IMR-90 (cell line): ENCODE data around the gene DET1. TPM values are rescaled to one million over a fixed set of nuclear protein-coding genes. Genes with fewer than 3 reads are reported as not detected.

Experiments used
- ATAC-seq: fragments of 200-7000 bp; cut with Tn5 transposase; 2 replicates; pipeline ENCODE4 v1.9.1; 2020; ENCODE audit warnings: low read depth, mild to moderate bottlenecking, moderate library complexity
- BruUV-seq: library from RNA; stranded (reverse); fragments of 400-500 nt; replicated peaks from 2 replicates; lab custom pipeline; 2021; lab: Mats Ljungman, UMichigan
- CTCF ChIA-PET: fragments of 300-600 bp; formaldehyde crosslinking; extraction: SDS; loops from one replicate; lab custom pipeline; 2021; ENCODE audit warnings: antibody characterized with exemption; lab: Yijun Ruan, JAX
- POLR2A ChIA-PET: fragments of 300-600 bp; sonication (Branson Sonifier 250); formaldehyde crosslinking; loops from one replicate; lab custom pipeline; 2022; ENCODE audit warnings: antibody characterized with exemption; ENCODE audit not compliant: unreplicated experiment; lab: Charles Lee
- DNase-seq: peaks from one replicate; pipeline ENCODE4 v3.0.0; 2013
- H2AFZ ChIP-seq: replicated peaks from 2 replicates; pipeline ENCODE3; 2013; ENCODE audit warnings: low read length, mild to moderate bottlenecking; ENCODE audit not compliant: poor library complexity
- H2AK5ac ChIP-seq: 2 replicates; pipeline ENCODE4 v1.6.1; 2013; ENCODE audit warnings: low read depth, low read length, inconsistent platforms
- H2AK9ac ChIP-seq: replicated peaks from 2 replicates; pipeline ENCODE3; 2013; ENCODE audit warnings: mild to moderate bottlenecking, low read depth, low read length, moderate library complexity; ENCODE audit not compliant: poor library complexity
- H2BK120ac ChIP-seq: 2 replicates; pipeline ENCODE4 v1.6.1; 2013; ENCODE audit warnings: low read depth, low read length, inconsistent platforms
- H2BK15ac ChIP-seq: 3 replicates; pipeline ENCODE4 v1.6.1; 2013; ENCODE audit warnings: low read depth, low read length, inconsistent platforms
- H2BK20ac ChIP-seq: 2 replicates; pipeline ENCODE4 v1.6.1; 2013; ENCODE audit warnings: low read depth, mild to moderate bottlenecking, inconsistent platforms, low read length, moderate library complexity
- H2BK5ac ChIP-seq: 2 replicates; pipeline ENCODE4 v1.6.1; 2013; ENCODE audit warnings: mild to moderate bottlenecking, low read depth, low read length, inconsistent platforms; ENCODE audit not compliant: poor library complexity, severe bottlenecking
- H3K14ac ChIP-seq: replicated peaks from 2 replicates; pipeline ENCODE4 v1.6.1; 2013; ENCODE audit warnings: low read depth, low read length, inconsistent platforms
- H3K18ac ChIP-seq: 2 replicates; pipeline ENCODE4 v1.6.1; 2013; ENCODE audit warnings: low read depth, low read length, control low read depth
- H3K23ac ChIP-seq: 2 replicates; pipeline ENCODE4 v1.6.1; 2013; ENCODE audit warnings: low read depth, low read length, inconsistent platforms
- H3K27ac ChIP-seq: 2 replicates; pipeline ENCODE4 v1.5.1; 2013; ENCODE audit warnings: mild to moderate bottlenecking, control low read depth, low read length; ENCODE audit not compliant: insufficient read depth
- H3K27me3 ChIP-seq: 2 replicates; pipeline ENCODE4 v1.6.1; 2013; ENCODE audit warnings: low read length; ENCODE audit not compliant: control insufficient read depth, insufficient read depth
- H3K36me3 ChIP-seq: 2 replicates; pipeline ENCODE4 v1.6.1; 2013; ENCODE audit warnings: low read length, mixed read lengths; ENCODE audit not compliant: control insufficient read depth, insufficient read depth
- H3K4ac ChIP-seq: 2 replicates; pipeline ENCODE4 v1.6.1; 2013; ENCODE audit warnings: low read depth, low read length, inconsistent platforms
- H3K4me1 ChIP-seq: 2 replicates; pipeline ENCODE4 v1.6.1; 2013; ENCODE audit warnings: low read length, mixed read lengths; ENCODE audit not compliant: control insufficient read depth, insufficient read depth
- H3K4me2 ChIP-seq: 2 replicates; pipeline ENCODE4 v1.6.1; 2013; ENCODE audit warnings: low read depth, mild to moderate bottlenecking, control low read depth, low read length, moderate library complexity
- H3K4me3 ChIP-seq: 2 replicates; pipeline ENCODE4 v1.5.1; 2013; ENCODE audit warnings: low read depth, mild to moderate bottlenecking, control low read depth, low read length, moderate library complexity; ENCODE audit not compliant: insufficient read depth
- H3K56ac ChIP-seq: 2 replicates; pipeline ENCODE4 v1.6.1; 2013; ENCODE audit warnings: low read length, inconsistent platforms; ENCODE audit not compliant: insufficient read depth; ENCODE audit errors: extremely low read depth
- H3K79me1 ChIP-seq, 2 experiments: 2 replicates each; pipeline ENCODE4 v1.6.1; 2013; ENCODE audit warnings: low read length in 2 of 2, inconsistent platforms in 1 of 2, low read depth in 1 of 2
- H3K9ac ChIP-seq: 2 replicates; pipeline ENCODE4 v1.6.1; 2013; ENCODE audit warnings: low read depth, low read length, control low read depth
- H3K9me1 ChIP-seq: 2 replicates; pipeline ENCODE4 v1.6.1; 2013; ENCODE audit warnings: low read length, inconsistent platforms; ENCODE audit not compliant: insufficient read depth
- H3K9me3 ChIP-seq: 2 replicates; pipeline ENCODE4 v1.6.1; 2013; ENCODE audit warnings: low read length; ENCODE audit not compliant: control insufficient read depth, insufficient read depth
- H4K20me1 ChIP-seq: 2 replicates; pipeline ENCODE4 v1.6.1; 2013; ENCODE audit warnings: low read length, inconsistent platforms; ENCODE audit not compliant: insufficient read depth
- H4K5ac ChIP-seq: 2 replicates; pipeline ENCODE4 v1.6.1; 2013; ENCODE audit warnings: mild to moderate bottlenecking, low read depth, low read length, control low read depth
- H4K8ac ChIP-seq, 2 experiments: 2 replicates each; pipeline ENCODE4 v1.6.1; 2013; ENCODE audit warnings: low read depth in 2 of 2, low read length in 2 of 2, control low read depth in 1 of 2, inconsistent platforms in 1 of 2
- H4K91ac ChIP-seq: 2 replicates; pipeline ENCODE4 v1.6.1; 2013; ENCODE audit warnings: low read depth, low read length, inconsistent platforms; ENCODE audit not compliant: insufficient read depth
- BHLHE40 ChIP-seq: fragments of 150-350 bp; IDR thresholded peaks from 2 replicates; pipeline ENCODE4 v1.6.1; 2016; ENCODE audit warnings: mild to moderate bottlenecking, low read depth, low read length
- CEBPB ChIP-seq: IDR thresholded peaks from 2 replicates; pipeline ENCODE4 v1.6.1; 2012; ENCODE audit warnings: low read depth, low read length, improper control_type of control experiment
- CHD1 ChIP-seq: IDR thresholded peaks from 2 replicates; pipeline ENCODE4 v1.6.1; 2012; ENCODE audit warnings: low read depth, low read length, improper control_type of control experiment
- FOS ChIP-seq: fragments of 150-350 bp; IDR thresholded peaks from 2 replicates; pipeline ENCODE4 v1.6.1; 2016; ENCODE audit warnings: low read depth, low read length
- MAZ ChIP-seq: IDR thresholded peaks from 2 replicates; pipeline ENCODE4 v1.6.1; 2012; ENCODE audit warnings: low read depth, mild to moderate bottlenecking, low read length, improper control_type of control experiment, moderate library complexity, borderline replicate concordance
- MXI1 ChIP-seq: IDR thresholded peaks from 2 replicates; pipeline ENCODE4 v1.6.1; 2012; ENCODE audit warnings: low read depth, mild to moderate bottlenecking, low read length, moderate library complexity, borderline replicate concordance
- NFE2L2 ChIP-seq: fragments of 150-350 bp; IDR thresholded peaks from 2 replicates; pipeline ENCODE4 v1.6.1; 2016; ENCODE audit warnings: low read depth, mild to moderate bottlenecking, low read length
- POLR2A ChIP-seq: IDR thresholded peaks from 2 replicates; pipeline ENCODE4 v1.6.1; 2012; ENCODE audit warnings: mild to moderate bottlenecking, low read depth, low read length
- RCOR1 ChIP-seq: IDR thresholded peaks from 2 replicates; pipeline ENCODE4 v1.6.1; 2012; ENCODE audit warnings: mild to moderate bottlenecking, low read length, improper control_type of control experiment; ENCODE audit not compliant: insufficient replicate concordance
- RFX5 ChIP-seq: IDR thresholded peaks from 2 replicates; pipeline ENCODE4 v1.8.0; 2012; ENCODE audit warnings: low read depth, mild to moderate bottlenecking, low read length, moderate library complexity
- SMC3 ChIP-seq: fragments of 150-350 bp; IDR thresholded peaks from 2 replicates; pipeline ENCODE4 v1.6.1; 2016; ENCODE audit warnings: low read depth, mild to moderate bottlenecking, antibody characterized with exemption, low read length, moderate library complexity
- WGBS, 2 experiments: methylation state at CpG; one replicate each; pipeline versions ENCODE4 v1.1.5 to v1.1.7; 2013; ENCODE audit warnings: missing lambda C conversion rate in 2 of 2; ENCODE audit not compliant: insufficient read length in 1 of 2; ENCODE audit errors: extremely low coverage in 2 of 2; 5-methylcytosine and 5-hydroxymethylcytosine counted together
- dilution Hi-C: fragments of 300-500 bp; cut with HindIII; formaldehyde crosslinking; loops from one replicate; pipeline ENCODE4 v1.14.3; 2018; ENCODE audit warnings: low sequenced_read_pairs; ENCODE audit not compliant: unreplicated experiment
- in situ Hi-C: fragments of 300-500 bp; cut with MboI; formaldehyde crosslinking; loops from 3 replicates; pipeline ENCODE4 v1.14.3; 2019; ENCODE audit warnings: low sequenced_read_pairs, inconsistent platforms, mixed read lengths
- intact Hi-C: fragments of 100-400 bp; cut with micrococcal nuclease; formaldehyde crosslinking; loops from 2 replicates; pipeline ENCODE4 v1.10.0; 2022
- polyA plus RNA-seq, 3 experiments: library from polyadenylated mRNA; depleted of rRNA; stranded (reverse); fragments of >200 nt; gene quantifications; 2 replicates each; pipeline ENCODE4 v1.2.3, GENCODE V29; 2012; ENCODE audit warnings: low replicate concordance in 1 of 3
- total RNA-seq: library from RNA; depleted of rRNA; stranded (reverse); fragments of >200 nt; gene quantifications from 2 replicates; pipeline ENCODE4 v1.2.3, GENCODE V29; 2012
- TF ChIP-seq, protein P1 (sequence below): fragments of 150-350 bp; IDR thresholded peaks from 2 replicates; pipeline ENCODE4 v1.6.1; 2016; ENCODE audit warnings: low read depth, mild to moderate bottlenecking, low read length, moderate library complexity, borderline replicate concordance
- TF ChIP-seq, protein P2 (sequence below): conservative IDR thresholded peaks from 2 replicates; pipeline ENCODE4 v1.5.1; 2012; ENCODE audit warnings: mild to moderate bottlenecking, low read depth, low read length, improper control_type of control experiment
- TF ChIP-seq, protein P3 (sequence below): fragments of 150-350 bp; IDR thresholded peaks from 2 replicates; pipeline ENCODE4 v1.6.1; 2017; ENCODE audit warnings: mild to moderate bottlenecking, antibody characterized with exemption, low read length, low read depth

DET1 gene
- total and polyA plus RNA-seq, 2 of the 4 experiments (the other 2 are of a cell fraction), result 5.6 to 9.1 TPM

DNA sequence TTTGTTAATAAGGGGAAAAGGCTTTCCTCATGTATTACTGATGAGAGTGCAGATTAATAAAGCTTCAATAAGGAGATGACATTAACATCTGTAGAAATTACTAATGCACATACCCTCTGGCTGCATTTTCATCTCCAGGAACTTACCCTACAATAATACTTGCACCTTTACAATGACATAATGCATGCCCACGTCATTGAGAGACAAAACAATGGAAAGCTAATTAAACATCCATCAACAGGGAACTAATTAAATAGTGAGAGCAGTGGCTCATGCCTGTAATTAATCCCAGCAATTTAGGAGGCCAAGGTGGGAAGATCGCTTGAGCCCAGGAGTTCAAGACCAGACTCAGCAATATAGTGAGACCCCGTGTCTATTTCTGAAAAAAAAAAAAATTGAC is 32.8 kb upstream of the DET1 start:
- H4K20me1 ChIP-seq, result no peaks in the 10 kb centered on the region
- H2BK15ac ChIP-seq, result no peak overlapping the region
- H3K27ac ChIP-seq, result no peak overlapping the region
- in situ Hi-C loops, result no loop called here
- DNase-seq, result no peak
- H3K4ac ChIP-seq, result no peak overlapping the region
- POLR2A ChIA-PET, result no interaction called here
- no peak for ATAC-seq
- H3K79me1 ChIP-seq, result no peaks in the 10 kb centered on the region
- H2BK120ac ChIP-seq, result no peak overlapping the region
- dilution Hi-C loops, result no loop called here
- H3K4me1 ChIP-seq, result no peaks in the 10 kb centered on the region
- no peak overlapping the region for H3K4me3 ChIP-seq
- intact Hi-C loops, result no loop called here
- H3K36me3 ChIP-seq, result no peaks in the 10 kb centered on the region
- H2AFZ ChIP-seq, result no peak overlapping the region
- H2BK5ac ChIP-seq, result no peak overlapping the region
- no peak overlapping the region for H3K56ac ChIP-seq
- no peak overlapping the region for H3K9ac ChIP-seq
- no peak overlapping the region for H3K4me2 ChIP-seq
- H2AK9ac ChIP-seq, result no peak overlapping the region
- no peak overlapping the region for H3K14ac ChIP-seq
- H3K23ac ChIP-seq, result no peak overlapping the region
- no peaks in the 10 kb centered on the region for H3K9me3 ChIP-seq
- H4K8ac ChIP-seq, result no peak overlapping the region
- no peak overlapping the region for H4K5ac ChIP-seq
- no peak overlapping the region for H2AK5ac ChIP-seq
- no CpG with 5 or more reads among the region's 3 CpGs for WGBS, 2 experiments
- H4K91ac ChIP-seq, result no peak overlapping the region
- no peak overlapping the region for H3K18ac ChIP-seq
- peaks cover 6% of the 10 kb centered on the region for H3K27me3 ChIP-seq
- no peak overlapping the region for H2BK20ac ChIP-seq
- no TSS peak for BruUV-seq
- H3K9me1 ChIP-seq, result no peaks in the 10 kb centered on the region
- CTCF ChIA-PET, result no interaction called here
- TF ChIP-seq, protein P1, sequence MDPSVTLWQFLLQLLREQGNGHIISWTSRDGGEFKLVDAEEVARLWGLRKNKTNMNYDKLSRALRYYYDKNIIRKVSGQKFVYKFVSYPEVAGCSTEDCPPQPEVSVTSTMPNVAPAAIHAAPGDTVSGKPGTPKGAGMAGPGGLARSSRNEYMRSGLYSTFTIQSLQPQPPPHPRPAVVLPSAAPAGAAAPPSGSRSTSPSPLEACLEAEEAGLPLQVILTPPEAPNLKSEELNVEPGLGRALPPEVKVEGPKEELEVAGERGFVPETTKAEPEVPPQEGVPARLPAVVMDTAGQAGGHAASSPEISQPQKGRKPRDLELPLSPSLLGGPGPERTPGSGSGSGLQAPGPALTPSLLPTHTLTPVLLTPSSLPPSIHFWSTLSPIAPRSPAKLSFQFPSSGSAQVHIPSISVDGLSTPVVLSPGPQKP, result no peak
- TF ChIP-seq MXI1 (no peak), SMC3 (no peak), CHD1 (no peak), MAZ (no peak), POLR2A (no peak), NFE2L2 (no peak), RFX5 (no peak), CEBPB (no peak), BHLHE40 (no peak), RCOR1 (no peak), FOS (no peak)
- TF ChIP-seq, protein P2, sequence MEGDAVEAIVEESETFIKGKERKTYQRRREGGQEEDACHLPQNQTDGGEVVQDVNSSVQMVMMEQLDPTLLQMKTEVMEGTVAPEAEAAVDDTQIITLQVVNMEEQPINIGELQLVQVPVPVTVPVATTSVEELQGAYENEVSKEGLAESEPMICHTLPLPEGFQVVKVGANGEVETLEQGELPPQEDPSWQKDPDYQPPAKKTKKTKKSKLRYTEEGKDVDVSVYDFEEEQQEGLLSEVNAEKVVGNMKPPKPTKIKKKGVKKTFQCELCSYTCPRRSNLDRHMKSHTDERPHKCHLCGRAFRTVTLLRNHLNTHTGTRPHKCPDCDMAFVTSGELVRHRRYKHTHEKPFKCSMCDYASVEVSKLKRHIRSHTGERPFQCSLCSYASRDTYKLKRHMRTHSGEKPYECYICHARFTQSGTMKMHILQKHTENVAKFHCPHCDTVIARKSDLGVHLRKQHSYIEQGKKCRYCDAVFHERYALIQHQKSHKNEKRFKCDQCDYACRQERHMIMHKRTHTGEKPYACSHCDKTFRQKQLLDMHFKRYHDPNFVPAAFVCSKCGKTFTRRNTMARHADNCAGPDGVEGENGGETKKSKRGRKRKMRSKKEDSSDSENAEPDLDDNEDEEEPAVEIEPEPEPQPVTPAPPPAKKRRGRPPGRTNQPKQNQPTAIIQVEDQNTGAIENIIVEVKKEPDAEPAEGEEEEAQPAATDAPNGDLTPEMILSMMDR, result no peak
- TF ChIP-seq, protein P3, sequence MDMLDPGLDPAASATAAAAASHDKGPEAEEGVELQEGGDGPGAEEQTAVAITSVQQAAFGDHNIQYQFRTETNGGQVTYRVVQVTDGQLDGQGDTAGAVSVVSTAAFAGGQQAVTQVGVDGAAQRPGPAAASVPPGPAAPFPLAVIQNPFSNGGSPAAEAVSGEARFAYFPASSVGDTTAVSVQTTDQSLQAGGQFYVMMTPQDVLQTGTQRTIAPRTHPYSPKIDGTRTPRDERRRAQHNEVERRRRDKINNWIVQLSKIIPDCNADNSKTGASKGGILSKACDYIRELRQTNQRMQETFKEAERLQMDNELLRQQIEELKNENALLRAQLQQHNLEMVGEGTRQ, result no peak
